CD4-positive, CD25-positive, alpha-beta regulatory T cell (primary cell): ENCODE results near the gene USH1C. TPM values are rescaled to one million over a fixed set of nuclear protein-coding genes. Genes with fewer than 3 reads are reported as not detected.

Source experiments
- ATAC-seq, 2 donors: fragments of 150-1000 bp; cut with Tn5 transposase; one replicate each; pipeline ENCODE4 v1.10.0; 2021; ENCODE audit warnings: low read depth in 2 of 2, moderate number of reproducible peaks in 2 of 2, moderate library complexity in 1 of 2
- DNase-seq, 3 donors: peaks; one replicate each; pipeline versions ENCODE4 v3.0.0 to v3.0.0-alpha.2; 2012 to 2022; ENCODE audit warnings: mixed read lengths in 1 of 3
- H3K27ac ChIP-seq: one replicate; pipeline ENCODE4 v1.7.0; 2013; ENCODE audit warnings: mild to moderate bottlenecking, low read length; ENCODE audit not compliant: insufficient read depth, poor library complexity, severe bottlenecking
- H3K27me3 ChIP-seq: one replicate; pipeline ENCODE4 v1.7.0; 2013; ENCODE audit warnings: low read length; ENCODE audit not compliant: control insufficient read depth, insufficient read depth
- H3K36me3 ChIP-seq: one replicate; pipeline ENCODE4 v1.7.0; 2013; ENCODE audit warnings: mild to moderate bottlenecking, low read length, moderate library complexity; ENCODE audit not compliant: control insufficient read depth, insufficient read depth
- H3K4me1 ChIP-seq: 2 replicates; pipeline ENCODE4 v1.7.0; 2013; ENCODE audit warnings: mild to moderate bottlenecking, low read length; ENCODE audit not compliant: insufficient read depth, control insufficient read depth, poor library complexity, severe bottlenecking
- H3K4me3 ChIP-seq: one replicate; pipeline ENCODE4 v1.7.0; 2013; ENCODE audit warnings: low read depth, mild to moderate bottlenecking, low read length, moderate library complexity
- H3K9me3 ChIP-seq, 2 experiments: 1 replicate in 1 of 2; 2 replicates in 1 of 2; pipeline ENCODE4 v1.7.0; 2013; ENCODE audit warnings: low read length in 2 of 2, mild to moderate bottlenecking in 1 of 2, moderate library complexity in 1 of 2; ENCODE audit not compliant: control insufficient read depth in 2 of 2
- H3K27ac Mint-ChIP-seq, 3 donors: one replicate each; pipeline ENCODE4 v1.8.0; 2020 to 2022; ENCODE audit warnings: mild to moderate bottlenecking in 3 of 3, mixed read lengths in 3 of 3, moderate library complexity in 2 of 3
- H3K27me3 Mint-ChIP-seq: one replicate; pipeline ENCODE4 v1.8.0; 2022; ENCODE audit warnings: mild to moderate bottlenecking, mixed read lengths
- H3K36me3 Mint-ChIP-seq: one replicate; pipeline ENCODE4 v1.8.0; 2020; ENCODE audit warnings: mixed read lengths
- H3K4me1 Mint-ChIP-seq, 4 donors: one replicate each; pipeline ENCODE4 v1.8.0; 2020 to 2022; ENCODE audit warnings: mixed read lengths in 4 of 4, mild to moderate bottlenecking in 1 of 4
- H3K4me3 Mint-ChIP-seq, 4 donors: one replicate each; pipeline ENCODE4 v1.8.0; 2020 to 2022; ENCODE audit warnings: mild to moderate bottlenecking in 4 of 4, mixed read lengths in 4 of 4, moderate library complexity in 3 of 4
- H3K9me3 Mint-ChIP-seq, 7 donors: one replicate each; pipeline ENCODE4 v1.8.0; 2020 to 2022; ENCODE audit warnings: mixed read lengths in 7 of 7, mild to moderate bottlenecking in 3 of 7, moderate library complexity in 2 of 7
- polyA plus RNA-seq, 4 donors: library from polyadenylated mRNA; unstranded; fragments of 300-500 nt; fragmentation: Illumina TruSeq; gene quantifications; one replicate each; pipeline ENCODE4 v1.2.3, GENCODE V29; 2021
- total RNA-seq: library from RNA; stranded (reverse); gene quantifications from one replicate; pipeline ENCODE4 v1.2.3, GENCODE V29; 2022

USH1C gene
- total and polyA plus RNA-seq, 5 donors from 2014 or later, result not detected

DNA sequence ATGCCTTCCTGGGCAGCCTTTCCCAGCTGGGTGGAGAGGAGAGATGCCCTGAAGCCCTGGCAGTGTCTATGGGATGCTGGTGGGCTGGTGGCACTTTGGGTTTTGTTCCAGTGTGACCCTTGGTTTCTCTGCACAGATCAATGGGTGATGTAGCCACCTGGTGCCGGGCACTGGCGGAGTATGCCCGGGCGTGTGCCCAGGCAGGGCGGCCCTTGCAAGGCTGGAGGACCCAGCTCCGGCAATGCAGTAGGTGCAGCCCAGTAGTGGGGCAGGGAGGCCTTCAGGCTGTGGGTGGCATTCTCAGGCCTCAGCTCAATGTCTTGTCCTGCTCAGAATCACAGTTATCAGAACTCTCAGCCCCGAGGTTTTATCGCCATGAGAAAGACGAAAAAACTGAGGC lies 14.7 kb upstream of the USH1C start:
- Histone ChIP-seq H3K4me1 (no peaks in the 10 kb centered on the region), H3K27ac (no peak overlapping the region), H3K36me3 (no peaks in the 10 kb centered on the region), H3K27me3 (no peaks in the 10 kb centered on the region), H3K4me3 (no peak overlapping the region), H3K9me3 (no peaks in the 10 kb centered on the region)
- Mint-ChIP-seq H3K36me3 (no peaks in the 10 kb centered on the region), H3K27me3 (no peaks in the 10 kb centered on the region), H3K9me3 (peaks cover 0 to 1% (median 0%) of the 10 kb centered on the region in 7 donors), H3K4me3 (no peak overlapping the region), H3K4me1 (no peaks in the 10 kb centered on the region), H3K27ac (no peak overlapping the region)
- ATAC-seq (no peak), DNase-seq (no peak)

DNA sequence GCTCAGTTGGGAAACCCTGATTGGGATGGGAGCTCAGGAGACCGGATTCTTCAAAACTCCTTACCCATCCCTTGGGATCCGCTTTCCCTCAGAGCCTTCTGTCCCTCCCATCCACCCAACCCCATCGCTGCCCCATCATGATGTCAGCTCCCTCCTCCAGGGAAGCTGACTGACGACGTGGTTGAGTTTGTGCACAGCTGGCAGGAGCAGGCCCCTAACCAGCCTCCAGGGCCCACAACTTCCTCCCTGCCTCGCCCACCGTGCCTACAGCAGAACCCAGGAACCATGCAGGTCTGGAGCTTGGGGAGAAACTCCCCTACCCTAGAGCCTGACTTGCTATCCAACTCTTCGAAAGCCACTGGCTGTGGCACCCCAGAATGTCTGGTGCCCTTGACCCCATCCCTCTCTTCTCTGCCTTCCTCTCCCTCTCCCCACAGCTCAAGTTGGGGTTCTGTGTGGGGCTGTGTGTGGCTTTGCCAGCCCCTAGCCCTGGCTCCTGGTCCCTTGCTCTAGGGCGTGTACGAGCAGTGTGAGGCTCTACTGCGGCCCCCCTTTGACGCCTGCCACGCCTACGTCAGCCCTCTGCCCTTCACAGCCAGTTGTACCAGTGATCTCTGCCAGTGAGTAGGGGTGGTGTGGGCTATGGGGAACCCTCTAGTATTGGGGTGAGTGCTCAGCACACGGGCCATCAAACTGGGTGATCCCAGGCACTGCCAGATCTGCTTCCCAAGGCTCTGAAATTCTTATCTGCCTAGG lies 14.0 kb upstream of the USH1C start:
- no peaks in the 10 kb centered on the region for H3K36me3 Mint-ChIP-seq
- H3K27ac Mint-ChIP-seq, result no peak overlapping the region
- peaks cover 4% of the 10 kb centered on the region for H3K27me3 Mint-ChIP-seq

DNA sequence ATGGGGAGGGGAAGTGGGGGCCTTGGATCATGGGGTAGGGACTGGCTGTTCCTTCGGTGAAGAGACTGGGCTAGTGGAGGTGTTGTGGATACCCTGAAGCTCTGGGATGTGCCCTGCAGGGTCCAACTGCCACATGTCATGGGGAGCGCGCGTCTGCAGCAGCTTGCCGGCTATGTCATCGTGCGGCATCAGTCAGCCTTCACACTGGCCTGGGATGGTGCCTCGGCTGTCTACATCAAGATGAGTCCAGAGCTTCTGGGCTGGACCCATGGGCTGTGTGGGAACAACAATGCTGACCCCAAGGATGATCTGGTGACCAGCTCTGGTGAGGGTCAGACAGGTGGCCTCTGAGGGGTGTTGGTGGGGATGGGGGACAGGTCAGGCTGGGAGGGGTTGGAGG lies 12.8 kb upstream of the USH1C start:
- H3K27me3 ChIP-seq, result no peaks in the 10 kb centered on the region
- no peak overlapping the region for H3K27ac ChIP-seq
- Mint-ChIP-seq H3K36me3 (no peaks in the 10 kb centered on the region), H3K4me3 (no peak overlapping the region), H3K4me1 (no peaks in the 10 kb centered on the region), H3K9me3 (peaks cover 0 to 1% (median 0%) of the 10 kb centered on the region in 7 donors), H3K27me3 (peaks cover 4% of the 10 kb centered on the region), H3K27ac (no peak overlapping the region)
- H3K4me1 ChIP-seq, result no peaks in the 10 kb centered on the region
- H3K36me3 ChIP-seq, result no peaks in the 10 kb centered on the region
- no peak overlapping the region for H3K4me3 ChIP-seq
- DNase-seq (no peak), ATAC-seq (no peak)
- H3K9me3 ChIP-seq, result no peaks in the 10 kb centered on the region

More for the DNA sequence above, 14.0 kb upstream of the USH1C start:
- H3K27ac ChIP-seq, result no peak overlapping the region
- no peaks in the 10 kb centered on the region for H3K9me3 ChIP-seq
- no peak overlapping the region for H3K4me3 Mint-ChIP-seq
- no peaks in the 10 kb centered on the region for H3K27me3 ChIP-seq
- H3K4me1 ChIP-seq, result no peaks in the 10 kb centered on the region
- ATAC-seq (no peak), DNase-seq (no peak)
- no peaks in the 10 kb centered on the region for H3K4me1 Mint-ChIP-seq
- H3K9me3 Mint-ChIP-seq, result peaks cover 0 to 1% (median 0%) of the 10 kb centered on the region in 7 donors
- no peaks in the 10 kb centered on the region for H3K36me3 ChIP-seq
- H3K4me3 ChIP-seq, result no peak overlapping the region

DNA sequence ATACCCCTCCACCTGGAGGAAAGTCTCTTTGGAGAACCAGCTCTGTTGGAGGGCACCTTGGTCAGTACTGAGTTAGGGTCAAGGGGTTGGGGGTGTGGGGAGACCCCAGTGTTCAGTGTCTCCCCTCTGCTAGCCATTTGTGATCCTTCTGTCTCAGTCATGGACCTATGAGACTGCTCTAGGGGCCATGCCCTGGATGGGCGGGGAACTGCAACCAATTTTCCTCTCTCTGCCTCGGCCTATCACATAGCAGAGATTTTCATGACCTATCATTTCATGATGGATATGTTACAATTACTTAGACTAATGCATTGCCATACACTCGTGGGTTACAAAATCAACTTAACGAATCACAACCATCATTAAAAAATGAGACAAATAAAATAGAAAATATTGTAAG lies 10.3 kb upstream of the USH1C start:
- no peak for DNase-seq
- H3K36me3 Mint-ChIP-seq, result no peaks in the 10 kb centered on the region
- H3K9me3 Mint-ChIP-seq, result peaks cover 0 to 1% (median 0%) of the 10 kb centered on the region in 7 donors
- Histone ChIP-seq H3K9me3 (no peaks in the 10 kb centered on the region), H3K4me3 (no peak overlapping the region), H3K27me3 (no peaks in the 10 kb centered on the region), H3K36me3 (no peaks in the 10 kb centered on the region), H3K27ac (no peak overlapping the region), H3K4me1 (no peaks in the 10 kb centered on the region)
- no peak for ATAC-seq
- no peaks in the 10 kb centered on the region for H3K4me1 Mint-ChIP-seq
- no peak overlapping the region for H3K27ac Mint-ChIP-seq
- peaks cover 4% of the 10 kb centered on the region for H3K27me3 Mint-ChIP-seq
- no peak overlapping the region for H3K4me3 Mint-ChIP-seq

DNA sequence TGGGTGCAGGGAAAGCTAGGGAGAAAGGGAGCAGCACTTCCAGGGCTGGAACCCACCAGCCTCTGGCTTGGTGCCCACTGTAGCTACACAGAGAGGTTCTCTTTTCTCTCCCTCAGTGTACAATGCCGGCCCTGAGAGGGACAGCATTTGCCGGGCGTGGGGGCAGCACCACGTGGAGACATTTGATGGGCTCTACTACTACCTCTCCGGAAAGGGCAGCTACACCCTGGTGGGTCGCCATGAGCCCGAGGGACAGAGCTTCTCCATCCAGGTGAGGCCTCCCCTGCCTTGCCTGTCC lies 9.0 kb upstream of the USH1C start:
- peaks cover 4% of the 10 kb centered on the region for H3K27me3 Mint-ChIP-seq
- H3K36me3 Mint-ChIP-seq, result no peaks in the 10 kb centered on the region
- H3K9me3 Mint-ChIP-seq, result peaks cover 0 to 1% (median 0%) of the 10 kb centered on the region in 7 donors
- H3K4me3 ChIP-seq, result no peak overlapping the region
- H3K27ac ChIP-seq, result no peak overlapping the region
- H3K4me3 Mint-ChIP-seq, result no peak overlapping the region
- ATAC-seq (no peak), DNase-seq (no peak)
- H3K27ac Mint-ChIP-seq, result no peak overlapping the region
- H3K4me1 Mint-ChIP-seq, result no peaks in the 10 kb centered on the region
- no peaks in the 10 kb centered on the region for H3K4me1 ChIP-seq
- no peaks in the 10 kb centered on the region for H3K27me3 ChIP-seq
- no peaks in the 10 kb centered on the region for H3K36me3 ChIP-seq
- no peaks in the 10 kb centered on the region for H3K9me3 ChIP-seq

DNA sequence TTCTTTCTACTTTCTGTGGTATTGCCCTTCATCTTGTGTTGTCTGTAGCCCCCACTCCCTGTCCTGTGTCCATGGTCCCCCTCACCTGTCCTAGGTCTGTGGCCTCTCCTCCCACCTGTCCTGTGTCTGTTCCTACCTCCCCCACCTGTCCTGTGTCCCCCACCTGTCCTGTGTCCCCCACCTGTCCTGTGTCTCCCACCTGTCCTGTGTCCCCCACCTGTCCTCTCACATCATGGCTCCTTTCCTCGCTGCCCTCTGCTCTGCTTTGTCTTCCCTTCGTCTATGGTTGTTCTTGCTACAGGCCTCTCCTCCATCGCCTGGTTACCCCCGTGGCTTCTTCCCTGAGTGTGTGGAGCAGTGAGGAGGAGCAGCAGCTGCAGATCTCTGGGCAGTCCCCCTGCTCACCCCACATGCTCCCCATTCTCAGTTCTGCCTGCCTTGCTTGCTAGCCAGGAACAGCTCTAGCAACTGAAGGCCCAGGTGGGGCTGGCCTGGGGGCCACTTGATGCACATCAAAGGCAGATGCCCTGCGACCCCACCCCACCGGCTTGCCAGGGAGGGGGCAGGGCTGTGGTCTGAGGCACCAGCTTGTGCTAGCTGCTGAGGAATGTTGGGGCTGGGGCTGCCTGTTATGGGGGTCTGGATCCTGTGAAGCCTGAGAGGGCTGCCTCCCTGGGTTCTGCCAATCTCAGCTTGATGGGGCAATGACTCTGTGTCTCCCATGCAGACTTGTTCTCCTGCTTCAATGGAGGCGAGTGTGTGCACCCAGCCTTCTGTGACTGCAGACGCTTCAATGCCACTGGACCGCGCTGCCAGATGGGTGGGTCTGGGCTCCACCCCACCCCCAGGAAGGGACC lies 8.4 kb upstream of the USH1C start:
- Histone ChIP-seq H3K27me3 (no peaks in the 10 kb centered on the region), H3K4me1 (no peaks in the 10 kb centered on the region), H3K9me3 (no peaks in the 10 kb centered on the region), H3K36me3 (no peaks in the 10 kb centered on the region), H3K4me3 (no peak overlapping the region), H3K27ac (no peak overlapping the region)
- peaks cover 10% of the 10 kb centered on the region for H3K27me3 Mint-ChIP-seq
- no peak for ATAC-seq
- peak overlapping the region in 1 of 3 donors; percentile 44 for H3K27ac Mint-ChIP-seq
- no peak for DNase-seq
- no peak overlapping the region for H3K4me3 Mint-ChIP-seq
- H3K36me3 Mint-ChIP-seq, result no peaks in the 10 kb centered on the region
- H3K9me3 Mint-ChIP-seq, result peaks cover 0 to 1% (median 0%) of the 10 kb centered on the region in 7 donors
- H3K4me1 Mint-ChIP-seq, result no peaks in the 10 kb centered on the region

DNA sequence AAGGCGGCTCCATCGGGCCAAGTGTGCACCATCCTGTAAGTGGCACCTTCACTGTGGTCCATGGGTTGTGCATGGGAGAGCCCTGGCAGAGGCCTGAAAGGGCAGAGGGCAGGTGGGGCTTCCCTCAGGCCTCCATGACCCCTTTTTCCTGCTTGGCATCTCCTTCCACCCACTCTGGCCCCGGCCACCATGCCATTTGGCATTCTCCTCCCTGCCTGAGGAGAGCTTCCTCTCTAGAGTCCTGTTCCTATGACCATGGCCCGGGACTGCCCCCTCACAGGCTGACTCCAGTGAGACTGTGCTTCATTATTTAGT lies 7.8 kb upstream of the USH1C start:
- no peak for ATAC-seq
- Histone ChIP-seq H3K4me3 (no peak overlapping the region), H3K9me3 (no peaks in the 10 kb centered on the region), H3K27me3 (no peaks in the 10 kb centered on the region), H3K27ac (no peak overlapping the region), H3K36me3 (no peaks in the 10 kb centered on the region), H3K4me1 (no peaks in the 10 kb centered on the region)
- peaks cover 0 to 1% (median 0%) of the 10 kb centered on the region in 7 donors for H3K9me3 Mint-ChIP-seq
- H3K27me3 Mint-ChIP-seq, result peaks cover 12% of the 10 kb centered on the region
- DNase-seq, result no peak
- no peaks in the 10 kb centered on the region for H3K36me3 Mint-ChIP-seq
- H3K4me3 Mint-ChIP-seq, result no peak overlapping the region
- no peaks in the 10 kb centered on the region for H3K4me1 Mint-ChIP-seq
- no peak overlapping the region for H3K27ac Mint-ChIP-seq
